Fibroblast of skin of right biceps (primary cell): Measurements from ENCODE around the gene SYS1.

Experiments
- DNase-seq: peaks from one replicate; pipeline ENCODE4 v3.0.0-alpha.2; 2013

The SYS1 gene

GRCh38 chr20:45358282-45359068 lies 4.5 kb upstream of the SYS1 start:
- peak; percentile 74 for DNase-seq

GRCh38 chr20:45359069-45359405 lies 3.9 kb upstream of the SYS1 start:
- peak; percentile 48 for DNase-seq

GRCh38 chr20:45359406-45360148 lies 3.4 kb upstream of the SYS1 start:
- DNase-seq: peak; percentile 62

DNA sequence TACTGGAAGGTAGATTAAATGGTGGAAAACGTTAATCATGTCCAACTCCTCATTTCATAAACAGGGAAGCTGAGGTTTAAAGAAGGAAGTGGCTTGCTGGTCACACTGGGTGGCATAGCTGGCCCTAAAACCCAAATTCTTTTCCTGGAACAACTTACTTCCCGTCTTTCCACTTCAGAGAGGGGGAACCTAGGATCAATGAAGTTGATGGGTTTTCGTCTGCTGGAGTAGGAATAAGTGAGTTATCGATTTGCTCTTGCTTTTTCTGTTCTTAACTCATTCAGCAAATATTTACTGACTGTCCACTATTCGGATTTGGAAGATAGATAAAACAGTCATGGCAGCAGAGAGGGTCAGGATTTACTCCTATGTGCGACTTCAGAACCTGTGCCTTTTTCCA lies 1.2 kb upstream of the SYS1 start:
- no peak for DNase-seq

DNA sequence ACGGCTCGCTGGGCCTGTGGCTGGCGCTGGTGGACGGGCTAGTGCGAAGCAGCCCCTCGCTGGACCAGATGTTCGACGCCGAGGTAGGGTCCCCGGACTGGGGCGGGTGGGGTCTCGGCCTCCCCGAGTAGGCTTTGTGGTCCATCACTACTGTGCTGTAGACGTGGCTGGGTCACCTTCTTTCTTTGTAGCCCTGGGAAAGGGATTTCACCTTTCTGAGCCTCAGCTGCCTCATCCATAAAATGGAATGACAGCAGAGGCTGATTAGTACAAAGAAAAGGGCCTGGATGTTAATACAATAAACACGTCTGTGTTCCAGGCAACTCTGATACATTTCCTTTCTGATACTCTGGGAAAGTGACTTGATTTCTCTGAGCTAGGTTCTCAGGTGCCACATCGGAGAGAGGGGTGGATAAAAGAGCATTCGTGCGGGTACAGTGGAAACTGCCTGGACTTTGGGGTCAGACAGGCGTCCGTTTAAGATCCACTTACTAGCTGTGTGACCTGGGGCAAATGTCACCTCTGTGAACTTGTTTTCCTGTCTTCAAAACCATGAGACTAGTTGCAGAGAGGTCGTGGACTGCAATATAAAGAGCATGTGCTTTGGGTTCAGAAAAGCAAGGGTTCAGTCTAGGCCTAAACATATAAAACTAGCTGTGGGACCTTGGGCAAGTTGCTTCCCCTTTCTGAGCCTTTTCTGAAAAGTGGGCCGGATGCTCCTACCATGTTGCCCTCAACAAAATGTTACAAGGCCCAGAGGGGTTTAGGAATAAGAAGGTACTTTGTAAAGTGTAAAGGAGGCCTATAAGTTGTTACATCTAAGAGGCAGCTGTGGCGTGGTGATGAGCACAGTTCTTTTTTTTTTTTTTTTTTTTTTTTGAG lies 896 bp downstream of the SYS1 start:
- no peak for DNase-seq

DNA sequence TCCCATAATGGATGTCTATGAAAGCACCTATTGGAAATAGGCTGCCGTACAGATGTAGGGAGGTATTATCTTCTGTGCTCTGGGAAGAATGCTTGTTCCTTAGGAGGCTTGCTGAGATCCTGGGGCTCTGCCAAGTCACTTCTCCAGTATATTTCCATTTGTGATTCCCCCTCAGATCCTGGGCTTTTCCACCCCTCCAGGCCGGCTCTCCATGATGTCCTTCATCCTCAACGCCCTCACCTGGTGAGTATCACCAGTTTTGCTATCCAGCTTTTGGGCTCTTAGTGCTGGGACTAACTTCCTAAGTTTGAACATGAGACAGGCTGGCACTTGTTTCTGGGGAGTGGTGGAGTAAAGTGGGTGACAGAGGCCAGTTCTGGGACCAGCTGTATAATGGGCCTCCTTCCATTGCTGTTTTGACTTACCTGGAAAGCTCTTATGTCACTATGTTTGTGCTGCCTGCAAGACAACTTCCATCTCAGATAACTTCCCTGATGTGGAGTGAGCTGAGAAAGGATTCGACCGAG lies 2.6 kb downstream of the SYS1 start:
- no peak for DNase-seq

GRCh38 chr20:45366192-45366591 lies 3.2 kb downstream of the SYS1 start:
- DNase-seq: no peak

DNA sequence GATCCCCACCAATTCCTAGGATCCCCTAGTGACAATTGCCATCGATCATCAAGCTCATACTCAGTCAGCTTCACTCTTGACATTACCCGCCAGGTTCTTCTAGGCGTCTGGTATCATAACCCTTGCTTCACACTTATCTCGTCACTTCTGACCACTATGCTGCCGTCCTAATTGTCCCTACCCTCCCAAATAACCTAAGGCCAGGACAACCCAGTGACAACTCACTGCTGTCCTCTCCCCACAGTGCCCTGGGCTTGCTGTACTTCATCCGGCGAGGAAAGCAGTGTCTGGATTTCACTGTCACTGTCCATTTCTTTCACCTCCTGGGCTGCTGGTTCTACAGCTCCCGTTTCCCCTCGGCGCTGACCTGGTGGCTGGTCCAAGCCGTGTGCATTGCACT lies 3.7 kb downstream of the SYS1 start:
- DNase-seq: no peak

GRCh38 chr20:45367126-45367525 lies 4.2 kb downstream of the SYS1 start:
- DNase-seq: no peak

DNA sequence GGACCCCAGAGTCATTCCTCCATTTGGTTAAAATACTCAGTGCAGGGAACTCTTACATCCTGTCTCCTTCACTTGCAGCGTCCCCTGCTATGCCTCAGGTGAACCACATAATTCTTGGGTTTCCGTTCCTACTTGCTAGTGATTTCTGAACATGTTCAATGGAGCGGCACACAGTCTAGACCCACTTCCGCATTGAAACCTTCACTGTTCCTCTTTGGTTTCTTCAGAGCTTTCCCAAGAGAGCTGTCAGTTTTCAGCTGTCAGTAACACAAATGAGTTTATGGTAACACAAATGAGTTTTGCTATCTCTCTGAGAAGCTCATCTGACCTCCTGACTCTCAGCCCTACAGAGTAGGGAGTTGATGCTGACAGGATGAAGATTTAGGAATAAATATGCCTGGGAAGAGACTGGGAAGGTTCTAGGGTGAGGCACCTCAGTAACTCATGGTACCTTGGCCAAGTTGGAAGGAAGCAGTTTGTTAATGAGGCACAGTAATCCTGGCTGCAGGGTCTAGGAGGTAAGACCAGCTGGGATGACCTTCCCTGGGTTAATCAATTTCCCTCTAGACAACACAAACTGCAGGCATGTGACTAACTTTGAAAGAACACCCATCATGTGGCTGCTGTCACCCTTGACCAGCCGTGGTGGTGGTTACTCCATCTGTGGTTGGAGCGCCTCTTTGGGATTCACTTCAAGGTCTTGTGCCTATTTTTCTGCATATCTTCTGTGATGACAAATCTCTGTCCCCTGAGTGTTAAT lies 5.4 kb downstream of the SYS1 start:
- no peak for DNase-seq

- DNase-seq: no peak
Observed at GRCh38 chr20:45370571-45371160, 7.7 kb downstream of the SYS1 start.

DNA sequence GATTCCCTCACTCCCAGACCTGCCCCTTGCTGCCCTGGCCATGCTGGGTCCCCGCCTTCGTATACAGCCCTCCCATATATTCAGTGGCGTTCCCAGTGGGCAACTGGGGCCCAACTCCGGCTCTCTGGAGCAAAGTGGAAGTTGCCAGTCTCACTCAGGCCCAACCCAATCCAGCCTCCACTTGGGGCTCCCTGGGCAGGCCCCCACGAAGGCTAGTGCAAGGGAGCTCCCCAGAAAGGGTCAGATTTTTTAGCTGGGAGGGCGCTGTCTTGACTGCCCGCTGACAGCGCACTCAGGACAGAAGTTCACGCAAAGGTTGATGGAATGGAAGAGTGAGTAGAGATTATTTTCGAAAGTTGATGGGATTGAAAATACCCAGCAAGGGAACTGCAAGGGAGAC lies 9.3 kb downstream of the SYS1 start:
- no peak for DNase-seq

- DNase-seq: no peak
Observed at GRCh38 chr20:45372646-45373352, 9.8 kb downstream of the SYS1 start.

DNA sequence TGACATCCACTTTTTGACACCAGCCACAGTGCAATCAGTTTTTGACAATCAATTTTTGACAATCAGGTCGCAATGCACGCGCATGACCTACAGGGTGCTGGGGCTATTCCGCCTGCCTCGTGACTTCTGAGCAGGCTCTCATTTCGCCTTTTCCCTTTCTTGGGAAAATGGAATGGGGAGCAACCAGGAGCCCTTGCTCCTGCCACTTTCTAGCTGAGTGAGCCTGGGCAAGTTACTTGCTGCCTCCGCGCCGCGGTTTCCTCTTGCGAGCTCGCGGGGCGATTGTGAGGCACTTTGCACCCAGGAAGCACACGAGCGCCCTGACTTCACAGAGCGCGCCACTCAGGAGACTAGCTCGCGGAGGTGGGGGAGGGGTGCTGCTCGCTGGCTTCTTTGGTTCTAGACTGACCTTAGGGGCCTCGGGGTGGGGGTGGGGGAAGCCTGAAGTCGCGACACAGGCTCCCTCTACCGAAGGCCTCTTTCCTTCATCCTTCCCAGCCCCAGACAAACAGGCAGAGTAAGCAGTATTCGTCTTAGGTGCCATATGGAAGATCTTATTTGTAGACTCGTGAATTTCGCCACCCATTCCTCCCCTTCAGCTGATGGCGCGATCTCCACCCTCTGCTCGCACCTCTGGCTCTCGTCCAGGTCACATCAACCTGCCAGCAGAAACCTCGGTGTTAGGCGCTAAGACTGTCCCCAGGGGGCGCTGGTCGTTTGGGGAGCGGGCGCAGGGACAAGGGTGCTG lies 10.6 kb downstream of the SYS1 start:
- DNase-seq: peak; percentile 78

DNA sequence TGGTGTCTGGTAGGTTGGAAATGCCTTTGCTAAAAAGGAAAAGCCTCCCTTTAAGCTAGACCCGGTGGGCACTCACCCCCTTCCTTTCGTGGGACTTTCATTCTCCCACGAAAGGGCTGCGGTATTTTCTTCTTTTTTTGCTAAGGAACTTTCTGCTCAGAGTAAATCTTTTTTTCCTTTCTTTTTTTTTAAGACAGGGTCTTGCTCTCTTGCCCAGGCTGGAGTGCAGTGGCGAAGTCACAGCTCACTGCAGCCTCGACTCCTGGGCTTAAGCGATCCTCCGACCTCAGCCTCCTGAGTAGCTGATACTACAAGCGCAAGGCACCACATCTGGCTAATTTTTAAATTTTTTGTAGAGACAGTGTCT lies 11.1 kb downstream of the SYS1 start:
- no peak for DNase-seq

DNA sequence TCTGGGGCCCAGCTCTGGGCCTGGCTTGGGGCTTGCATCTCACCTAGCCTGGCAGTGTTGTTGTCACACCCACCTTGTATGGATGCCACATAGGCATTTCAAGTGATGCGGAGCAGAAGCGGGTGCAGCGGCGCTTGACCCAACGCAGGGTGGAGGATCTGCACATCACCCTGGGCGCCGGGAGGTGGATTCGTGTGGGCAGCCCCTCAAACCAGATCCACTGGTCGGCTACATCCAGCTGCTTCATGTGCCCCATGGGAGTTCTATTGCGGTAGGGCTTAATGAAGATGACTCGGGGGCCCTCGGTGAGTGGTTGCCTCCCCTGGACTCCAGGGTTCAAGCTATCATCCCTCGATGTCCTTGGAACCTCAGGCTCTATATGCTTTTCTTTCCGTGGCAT lies 12.0 kb downstream of the SYS1 start:
- no peak for DNase-seq

DNA sequence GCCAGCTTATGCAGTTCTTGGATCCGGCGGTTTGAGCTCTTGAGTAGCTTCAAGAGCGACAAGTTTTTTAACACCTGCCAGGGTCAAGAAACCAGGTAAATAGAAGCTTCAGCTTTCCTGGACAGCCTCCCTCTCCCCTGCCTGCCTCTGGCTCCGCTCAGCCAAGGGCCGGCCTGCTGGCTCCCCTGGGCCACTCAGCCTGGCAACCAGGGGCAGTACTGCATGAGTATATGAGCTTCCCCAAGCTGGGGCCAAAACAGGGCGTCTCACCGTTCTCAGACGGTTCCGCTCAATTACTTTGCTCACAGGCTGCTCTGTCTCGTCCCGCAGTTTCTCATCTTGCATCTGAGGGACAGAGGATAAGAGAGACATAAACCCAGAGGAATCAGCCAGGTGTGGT lies 14.3 kb downstream of the SYS1 start:
- no peak for DNase-seq

DNA sequence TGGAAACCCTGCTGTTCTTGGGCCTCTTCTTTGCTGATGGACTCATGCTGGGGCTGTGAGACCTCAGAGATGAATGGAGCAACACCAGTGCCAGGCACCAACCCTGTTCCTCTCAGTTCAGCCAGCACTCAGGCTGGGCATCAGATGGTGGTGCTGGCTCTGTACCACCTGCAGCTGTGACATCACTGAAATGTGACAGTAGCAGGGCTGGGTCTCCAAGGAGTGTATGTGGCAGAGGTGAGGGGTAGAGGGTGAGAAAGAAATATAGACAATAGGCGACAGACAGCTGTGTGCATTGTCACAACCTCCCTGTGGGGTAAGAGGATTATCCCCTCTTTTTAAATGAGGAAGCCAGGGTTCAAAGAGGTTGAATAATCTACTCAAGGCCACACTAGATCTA lies 15.2 kb downstream of the SYS1 start, which contains the start of gene TP53TG5:
TSS of gene TP53TG5 (minus strand) at position 135 of the 400 bp plus-strand sequence. CDS start at position 46, 89 bp downstream.
- DNase-seq: no peak

DNA sequence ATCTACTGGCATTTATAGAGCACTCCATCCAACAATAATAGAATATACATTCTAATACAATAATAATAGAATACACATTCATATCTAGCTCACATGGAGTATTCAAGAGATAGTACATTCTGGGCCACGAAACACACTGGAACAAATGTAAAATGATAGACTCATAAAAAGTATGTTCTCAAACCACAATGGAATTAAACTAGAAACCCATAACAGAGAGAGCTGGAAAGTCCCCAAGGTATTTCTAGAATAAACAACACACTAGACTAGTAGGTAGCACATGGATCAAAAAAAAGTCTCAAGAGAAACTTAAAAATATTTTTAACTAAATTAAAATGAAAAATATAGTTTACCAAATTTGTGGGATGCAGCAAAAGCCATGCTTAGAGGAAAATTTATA lies 24.3 kb downstream of the SYS1 start:
- DNase-seq: no peak

DNA sequence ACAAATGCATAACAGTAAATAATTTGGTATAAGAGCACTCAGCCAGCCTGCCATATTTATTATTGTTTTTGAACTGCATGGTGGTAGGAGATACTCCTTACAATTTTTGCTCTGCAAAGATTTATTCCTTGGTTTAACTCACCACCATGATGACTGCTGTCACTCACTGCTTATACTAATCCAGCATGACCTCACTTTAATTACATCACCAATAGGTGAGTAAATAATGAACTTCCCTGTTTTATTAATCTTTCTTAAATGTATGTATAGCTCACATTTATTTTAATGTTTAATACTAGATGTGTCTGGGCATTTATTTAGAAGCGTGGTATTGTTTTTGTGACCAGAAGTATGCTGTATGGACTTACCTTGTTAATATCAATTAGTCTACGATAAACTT lies 28.0 kb downstream of the SYS1 start:
- DNase-seq: no peak

GRCh38 chr20:45391559-45391958 lies 28.6 kb downstream of the SYS1 start:
- no peak for DNase-seq
